ENCODE data around the gene PDE8B.

PDE8B gene

GRCh38 chr5:77186652-77187370, 23.7 kb upstream of the PDE8B start:
- DNase-seq (ENCODE audit: low spot score) = no peak

GRCh38 chr5:77189421-77189820, 21.1 kb upstream of the PDE8B start:
- no peak for DNase-seq (ENCODE audit: low spot score)

GRCh38 chr5:77192441-77193050, 17.9 kb upstream of the PDE8B start:
- DNase-seq (ENCODE audit: low spot score) = no peak

- DNase-seq (ENCODE audit: low spot score) = no peak
Observed at GRCh38 chr5:77194762-77195161, 15.7 kb upstream of the PDE8B start.

- DNase-seq (ENCODE audit: low spot score) = no peak
Observed at GRCh38 chr5:77197840-77198554, 12.5 kb upstream of the PDE8B start.

GRCh38 chr5:77200663-77201062, 9.8 kb upstream of the PDE8B start:
- no peak for DNase-seq (ENCODE audit: low spot score)

- no peak for DNase-seq (ENCODE audit: low spot score)
Observed at GRCh38 chr5:77202145-77202544, 8.3 kb upstream of the PDE8B start.

- no peak for DNase-seq (ENCODE audit: low spot score)
Observed at GRCh38 chr5:77204967-77205366, 5.5 kb upstream of the PDE8B start.

- DNase-seq (ENCODE audit: low spot score) = no peak
Observed at GRCh38 chr5:77208507-77209163, 1.8 kb upstream of the PDE8B start.

GRCh38 chr5:77209495-77210090, 887 bp upstream of the PDE8B start:
- DNase-seq (ENCODE audit: low spot score) = no peak

- DNase-seq (ENCODE audit: low spot score) = no peak
Observed at GRCh38 chr5:77210964-77211690, 647 bp downstream of the PDE8B start.

- DNase-seq (ENCODE audit: low spot score) = no peak
Observed at GRCh38 chr5:77211691-77212047, 1.2 kb downstream of the PDE8B start.

GRCh38 chr5:77213601-77214000, 3.1 kb downstream of the PDE8B start:
- no peak for DNase-seq (ENCODE audit: low spot score)

- no peak for DNase-seq (ENCODE audit: low spot score)
Observed at GRCh38 chr5:77214151-77214550, 3.7 kb downstream of the PDE8B start.

- DNase-seq (ENCODE audit: low spot score) = peak; percentile 20
Observed at GRCh38 chr5:77218263-77218662, 7.8 kb downstream of the PDE8B start.

- DNase-seq (ENCODE audit: low spot score) = no peak
Observed at GRCh38 chr5:77221115-77221514, 10.6 kb downstream of the PDE8B start.

- no peak for DNase-seq (ENCODE audit: low spot score)
Observed at GRCh38 chr5:77222722-77223121, 12.2 kb downstream of the PDE8B start.

- no peak for DNase-seq (ENCODE audit: low spot score)
Observed at GRCh38 chr5:77223653-77224052, 13.2 kb downstream of the PDE8B start.

- DNase-seq (ENCODE audit: low spot score) = no peak
Observed at GRCh38 chr5:77224672-77225355, 14.3 kb downstream of the PDE8B start.

- DNase-seq (ENCODE audit: low spot score) = no peak
Observed at GRCh38 chr5:77225531-77225930, 15.1 kb downstream of the PDE8B start.

- DNase-seq (ENCODE audit: low spot score) = no peak
Observed at GRCh38 chr5:77229887-77230286, 19.4 kb downstream of the PDE8B start.

Data from RKO (cell line).